A172 (cell line): ENCODE data around the gene COL6A5. TPM values are rescaled to one million over a fixed set of nuclear protein-coding genes. Genes with fewer than 3 reads are reported as not detected.
"Not testable (repeated sequence)": the region's sequence is repeated elsewhere in the genome, so short reads cannot be mapped to it uniquely, and the experiment has no call there.

ENCODE experiments used
- DNase-seq: peaks from one replicate; pipeline ENCODE4 v3.0.0-alpha.2; 2015; ENCODE audit warnings: low spot score
- total RNA-seq: library from RNA; depleted of rRNA; stranded (reverse); fragments of >200 nt; shearing (Covaris generic); gene quantifications from 2 replicates; pipeline ENCODE4 v1.2.3, GENCODE V29; 2014

COL6A5 gene
- total RNA-seq, 1 experiment from 2014 or later, result under 0.01 TPM

DNA sequence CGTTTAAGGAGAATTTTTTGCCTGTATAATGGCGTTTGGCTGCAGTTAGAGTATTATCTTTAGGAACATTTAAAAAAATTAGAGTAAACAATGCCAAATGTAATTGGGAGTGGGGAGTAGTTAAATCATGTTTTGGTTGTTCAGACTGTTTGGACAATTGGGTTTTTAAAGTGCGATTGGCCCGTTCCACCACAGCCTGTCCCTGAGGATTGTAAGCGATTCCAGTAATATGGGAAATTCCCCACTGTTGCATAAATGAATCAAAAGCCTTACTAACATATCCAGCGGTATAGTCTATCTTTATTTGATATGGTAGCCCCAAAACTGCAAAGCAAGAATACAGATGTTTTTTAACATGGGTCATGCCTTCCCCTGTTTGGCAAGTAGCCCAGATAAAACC is 101.4 kb downstream of the COL6A5 start:
- DNase-seq, result not testable (repeated sequence)

DNA sequence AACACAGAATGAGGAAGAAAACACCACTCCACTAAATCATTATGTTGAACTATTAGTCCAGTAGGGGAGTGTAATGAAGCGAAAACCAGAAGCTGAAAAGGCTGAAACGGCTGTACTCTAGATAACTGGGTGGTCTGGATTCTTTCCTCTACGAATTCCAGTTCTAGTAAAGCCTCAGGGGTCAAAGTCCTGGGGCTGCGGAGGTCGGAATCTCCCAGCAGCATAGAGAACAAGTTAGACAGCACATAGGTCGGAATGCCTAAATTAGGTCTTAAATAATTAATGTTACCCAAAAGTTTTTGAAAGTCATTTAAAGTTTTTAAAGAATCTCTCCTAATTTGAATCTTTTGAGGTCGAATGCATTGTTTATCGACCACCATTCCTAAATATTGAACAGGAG is 102.7 kb downstream of the COL6A5 start:
- DNase-seq, result not testable (repeated sequence)

DNA sequence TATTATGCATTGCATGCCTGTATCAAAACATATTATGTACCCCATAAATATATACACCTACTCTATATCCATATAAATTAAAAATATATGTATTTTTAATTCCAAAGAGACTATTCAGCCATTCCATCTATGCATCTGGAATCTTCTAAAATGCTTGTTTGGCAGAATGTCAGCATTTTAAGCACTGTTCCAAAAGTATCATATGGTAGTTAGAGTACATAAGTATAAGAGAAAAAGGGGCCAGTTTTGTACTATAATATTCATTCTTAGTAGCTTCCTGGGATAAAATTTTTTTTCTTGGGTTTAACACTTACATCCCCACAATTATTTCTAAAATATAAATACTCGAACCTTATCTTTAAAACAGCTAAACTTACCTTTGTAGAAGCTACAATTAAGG is 111.1 kb downstream of the COL6A5 start:
- no peak for DNase-seq

DNA sequence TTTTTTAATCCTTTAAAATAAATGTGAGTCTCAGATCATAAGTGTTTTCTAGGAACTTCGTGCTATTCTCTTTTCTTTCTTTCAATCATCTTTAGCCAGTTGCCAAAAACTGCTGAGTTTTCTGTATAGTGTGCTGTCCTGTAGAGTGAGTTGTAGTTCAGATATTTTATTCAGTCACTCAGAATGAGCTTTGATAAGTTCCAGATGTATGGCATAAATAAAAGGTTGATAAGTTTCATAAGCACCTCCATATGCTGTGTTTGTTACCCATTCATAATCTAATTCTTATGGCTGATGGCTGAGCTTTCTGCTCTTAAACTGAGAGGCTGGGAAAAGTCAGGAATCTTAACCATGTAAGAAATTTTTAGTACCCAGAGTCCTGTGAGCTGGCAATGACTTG is 112.2 kb downstream of the COL6A5 start:
- DNase-seq, result no peak

DNA sequence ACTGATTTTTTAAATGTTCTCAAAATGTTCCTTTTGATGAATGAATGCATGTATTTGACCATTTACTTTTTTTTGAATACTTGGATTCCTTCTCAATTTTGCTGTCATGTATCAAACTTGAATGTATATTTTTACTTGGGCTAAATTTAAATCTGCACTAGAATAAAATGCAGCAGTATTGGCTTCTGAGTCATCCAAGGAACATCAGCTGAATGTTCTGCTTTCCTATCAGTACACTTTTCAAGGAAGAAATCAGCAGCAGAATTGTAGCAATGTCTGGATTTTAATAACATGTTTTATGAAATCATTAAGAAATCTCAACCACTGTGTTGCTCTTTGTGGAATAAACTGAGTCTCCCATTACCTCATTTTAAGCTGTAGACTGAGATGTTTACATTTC is 114.5 kb downstream of the COL6A5 start:
- DNase-seq, result no peak

DNA sequence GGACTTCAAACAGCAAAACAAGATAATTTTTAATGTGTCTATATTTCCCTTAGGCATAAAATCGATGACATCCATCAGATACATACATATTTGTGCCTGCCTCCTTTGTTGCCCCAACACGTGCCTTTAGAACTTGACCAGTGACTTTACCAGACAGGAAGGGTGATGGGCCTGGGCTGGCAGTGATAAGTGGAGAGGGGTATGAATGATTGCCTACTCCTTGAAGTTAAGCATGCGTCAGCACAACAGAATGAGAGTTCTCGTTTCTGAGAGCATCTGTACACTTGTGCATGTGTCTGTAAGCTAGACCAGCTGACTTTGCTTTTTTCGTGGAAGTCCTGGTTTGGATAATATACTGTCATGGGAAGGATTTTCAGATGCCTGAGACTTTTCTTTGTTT is 116.6 kb downstream of the COL6A5 start:
- no peak for DNase-seq

DNA sequence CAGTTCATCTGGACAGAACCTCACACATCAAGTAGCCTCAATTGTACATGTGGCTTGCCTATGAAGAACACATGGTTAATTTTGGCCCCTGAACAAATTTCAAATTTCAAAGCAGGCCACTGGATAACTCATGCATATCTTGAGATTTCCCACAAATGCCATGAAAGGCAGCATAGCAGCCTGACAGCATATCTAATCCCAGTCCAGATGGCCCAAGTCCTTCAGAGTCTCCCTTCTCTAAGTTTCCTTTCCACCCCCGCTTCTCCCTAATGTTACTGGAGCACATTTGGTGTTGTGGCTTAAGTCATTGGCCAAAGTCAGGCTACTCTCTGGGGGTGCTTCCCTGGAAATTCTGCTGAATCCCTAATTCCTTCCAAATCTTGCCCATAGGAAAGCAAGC is 117.7 kb downstream of the COL6A5 start:
- no peak for DNase-seq

DNA sequence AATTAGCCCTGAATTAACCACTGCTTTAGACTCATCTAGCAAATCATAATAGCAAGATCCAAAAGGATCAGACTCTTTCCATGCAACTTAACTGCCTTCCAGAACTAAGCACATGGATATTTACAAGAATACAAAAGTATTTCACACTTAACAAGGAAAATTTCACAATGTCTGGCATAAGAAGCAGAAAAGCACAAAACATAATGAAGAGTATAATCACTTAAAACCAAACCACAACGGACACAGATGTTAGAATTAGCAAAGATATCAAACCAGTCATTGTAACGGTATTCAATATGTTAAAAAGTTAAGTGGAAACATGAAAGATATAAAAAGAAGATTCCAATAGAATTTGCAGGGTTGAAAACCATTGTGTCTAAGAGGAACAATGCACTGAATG is 120.0 kb downstream of the COL6A5 start:
- DNase-seq, result no peak

DNA sequence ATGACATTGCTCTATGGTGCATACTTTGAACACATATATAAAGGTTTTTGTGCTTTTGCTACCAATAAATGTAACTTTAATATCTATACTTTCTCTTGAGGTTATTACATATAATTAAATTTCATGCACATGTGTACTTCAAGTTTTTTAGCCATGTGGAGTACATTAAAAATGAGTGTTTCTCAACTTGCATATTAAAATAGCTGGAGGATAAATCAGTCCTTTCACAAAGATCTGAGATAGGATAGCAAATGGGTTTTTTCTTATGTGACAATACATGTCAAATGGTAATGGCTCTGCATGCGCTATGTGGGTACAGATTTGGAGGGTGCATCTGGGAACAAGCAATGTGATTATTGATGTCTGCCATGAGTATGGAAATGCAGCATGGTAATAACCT is 122.8 kb downstream of the COL6A5 start:
- DNase-seq, result no peak

DNA sequence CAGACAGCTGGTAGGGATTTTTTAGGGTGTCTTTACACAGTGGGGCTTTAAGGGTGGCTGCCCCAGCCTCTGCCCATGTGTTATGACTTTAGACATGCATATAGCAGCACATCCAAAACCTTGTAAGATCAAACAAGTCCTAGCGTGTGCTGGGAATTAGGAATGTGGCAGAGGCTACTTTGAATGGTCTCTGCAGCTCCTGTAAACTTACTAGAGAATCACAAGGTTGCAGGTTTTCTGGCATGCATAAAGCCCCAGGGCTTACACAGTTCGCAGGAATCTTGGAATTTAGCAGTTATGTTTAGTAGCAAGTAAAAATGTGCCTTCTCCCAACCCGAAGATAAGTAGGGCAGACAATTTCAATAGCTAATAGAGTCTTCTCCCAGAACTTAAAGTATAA is 124.7 kb downstream of the COL6A5 start:
- no peak for DNase-seq

DNA sequence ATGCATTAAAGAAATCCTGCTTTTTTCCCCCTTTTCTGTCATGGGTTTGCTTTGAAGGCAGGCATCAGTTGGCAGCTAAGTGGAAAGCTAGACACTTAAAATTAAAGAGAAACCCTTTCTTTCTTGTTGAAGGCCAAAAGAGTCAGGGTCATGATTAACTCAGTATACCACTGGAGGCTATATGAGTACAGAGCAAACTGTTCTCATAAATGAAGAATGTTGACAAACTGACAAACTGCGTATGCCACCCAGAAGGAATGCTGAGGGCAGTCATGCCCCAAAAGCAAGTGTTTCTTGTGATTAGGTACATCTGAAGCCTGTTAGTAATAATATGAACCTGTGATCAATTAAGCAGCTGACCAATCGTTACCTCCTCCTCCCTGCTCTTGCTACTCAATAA is 127.9 kb downstream of the COL6A5 start:
- DNase-seq, result no peak

DNA sequence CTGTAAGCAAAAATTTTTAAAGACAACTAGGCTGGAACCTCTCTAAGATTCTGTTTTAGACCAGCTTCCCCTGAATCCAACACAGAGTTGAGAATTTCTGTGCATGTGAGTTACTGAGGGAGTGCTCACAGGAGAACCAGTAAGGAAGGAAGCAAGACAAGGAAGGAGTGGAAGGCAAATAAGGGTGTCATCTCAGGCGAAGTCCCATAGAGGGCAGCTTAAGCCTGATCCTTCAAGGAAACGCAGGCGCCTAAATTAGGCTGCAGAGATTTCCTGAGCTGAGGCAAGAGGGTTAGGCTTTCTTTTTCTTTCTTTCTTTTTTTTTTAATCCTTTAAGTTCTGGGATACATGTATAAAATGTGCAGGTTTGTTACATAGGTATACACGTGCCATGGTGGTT is 135.3 kb downstream of the COL6A5 start:
- peak; percentile 57 for DNase-seq

DNA sequence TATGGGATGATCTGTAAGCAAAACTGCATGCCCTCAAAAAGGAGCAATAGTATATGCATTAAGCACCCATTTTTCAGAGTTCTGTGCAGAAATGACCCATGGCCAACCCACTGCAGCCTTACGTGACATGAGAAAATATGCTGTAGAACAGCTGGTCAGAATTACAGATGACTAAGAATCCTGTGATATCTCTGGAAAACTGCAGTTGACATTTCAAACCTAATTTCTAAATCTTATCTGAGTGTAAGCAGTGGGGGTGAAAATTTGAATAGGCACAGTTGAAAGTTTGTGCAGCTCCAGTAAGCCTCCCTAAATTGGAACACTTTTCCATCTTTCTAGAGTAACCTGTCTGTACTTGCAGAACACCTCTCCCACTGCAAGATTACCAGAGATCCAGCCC is 142.8 kb downstream of the COL6A5 start:
- DNase-seq, result no peak

DNA sequence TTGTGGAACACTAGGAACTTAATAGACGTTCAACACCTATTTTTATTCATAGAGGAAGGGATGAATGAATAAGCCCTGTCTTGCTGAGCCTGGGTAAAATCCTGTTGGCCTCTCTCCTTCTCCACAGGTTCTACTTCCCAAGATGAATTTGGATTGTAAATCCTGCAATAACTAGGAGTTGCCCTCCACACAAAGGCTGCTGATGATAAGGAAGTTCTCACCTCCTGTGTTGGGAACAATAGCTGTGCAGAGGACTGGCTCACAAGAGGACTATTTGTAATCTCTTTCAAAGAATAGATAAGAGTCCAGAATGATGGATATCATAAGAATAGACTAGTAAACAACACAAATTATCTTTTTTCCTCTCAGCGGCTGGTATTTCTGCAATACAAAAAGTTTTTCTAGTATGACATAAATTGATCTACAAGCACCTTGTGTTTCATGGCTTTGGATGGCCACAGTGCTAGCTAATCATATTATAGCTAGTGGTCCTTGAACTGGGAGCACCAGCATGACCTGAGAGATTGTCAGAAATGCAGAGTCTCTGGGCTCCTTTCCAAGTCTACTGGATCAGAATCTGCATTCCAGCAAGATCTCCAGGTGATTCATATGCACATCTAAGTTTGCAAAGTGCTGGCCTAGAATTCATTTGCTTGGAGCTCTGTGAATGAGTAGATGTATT is 143.4 kb downstream of the COL6A5 start:
- no peak for DNase-seq

DNA sequence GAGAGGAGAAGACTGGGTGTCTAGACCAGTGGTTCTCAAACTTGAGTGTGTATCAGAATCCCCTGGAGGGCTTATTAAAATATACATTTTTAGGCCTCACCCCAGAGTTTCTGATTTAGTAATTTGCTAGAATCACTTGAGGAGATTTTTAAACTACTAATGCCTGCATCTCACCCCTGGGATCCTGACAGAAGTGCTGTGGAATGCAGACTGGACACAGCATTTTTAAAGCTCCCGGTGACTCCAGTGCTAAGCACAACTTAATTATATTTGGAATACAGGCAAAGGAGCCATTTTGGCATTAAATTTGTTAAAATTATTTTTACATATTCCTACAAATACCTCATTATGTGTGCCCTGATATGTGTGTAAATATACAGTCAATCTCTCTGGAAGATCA is 144.8 kb downstream of the COL6A5 start:
- no peak for DNase-seq

DNA sequence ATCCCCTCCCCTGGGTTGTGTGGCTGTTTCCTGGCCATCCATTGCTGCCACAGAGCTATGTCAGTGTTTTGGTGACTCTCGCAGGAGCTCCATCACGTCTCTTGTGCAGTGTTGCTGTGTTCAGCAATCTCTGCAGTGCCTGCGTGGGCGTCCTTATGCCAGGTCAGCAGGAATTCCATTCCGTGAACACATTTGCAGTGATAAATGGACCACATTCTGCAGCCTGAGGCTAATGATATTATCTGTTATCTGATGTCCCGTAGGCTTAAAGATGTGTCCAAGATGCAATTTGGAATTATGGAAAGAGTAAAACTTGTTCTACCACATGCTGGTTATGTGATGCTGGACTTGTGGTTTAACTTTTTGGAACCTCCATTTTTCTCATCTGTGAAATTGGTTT is 146.0 kb downstream of the COL6A5 start:
- DNase-seq, result no peak

DNA sequence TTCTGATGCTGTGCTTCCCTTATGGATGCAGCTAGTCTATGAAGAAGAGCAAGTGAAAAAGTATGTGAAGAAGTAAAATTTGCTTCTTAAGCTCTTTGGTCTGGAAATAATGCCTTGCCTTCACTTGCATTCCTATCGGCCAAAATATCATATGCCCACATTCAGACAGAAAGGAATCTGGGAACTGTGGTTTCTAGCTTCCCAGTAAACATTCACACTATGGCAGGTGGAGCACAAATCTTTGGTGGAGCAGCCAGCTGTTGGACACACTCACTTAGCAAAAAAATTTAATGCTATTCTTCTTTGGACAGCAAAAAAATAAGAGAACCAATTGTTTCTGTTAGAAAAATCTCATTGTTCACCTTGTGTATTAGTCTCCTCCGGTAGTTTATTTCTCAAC is 159.2 kb downstream of the COL6A5 start:
- DNase-seq, result no peak

DNA sequence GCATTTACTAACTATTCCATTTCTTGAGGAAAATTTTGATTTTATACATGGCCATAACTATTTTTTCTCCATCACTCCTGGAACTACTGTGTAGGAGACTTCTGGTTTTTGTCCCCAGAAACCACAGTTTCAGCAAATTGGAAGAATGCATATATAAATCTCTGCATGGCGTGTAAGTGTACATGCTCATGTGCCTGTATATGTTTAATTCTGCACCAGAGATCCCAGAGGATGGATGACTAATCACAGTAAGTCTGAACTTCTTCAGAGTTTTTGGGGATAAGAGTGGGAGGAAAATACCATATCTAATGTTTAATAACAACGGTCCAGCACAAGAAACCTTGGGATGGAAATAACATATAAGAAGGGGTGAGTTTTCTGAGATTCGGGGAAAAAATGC is 160.6 kb downstream of the COL6A5 start:
- DNase-seq, result no peak

DNA sequence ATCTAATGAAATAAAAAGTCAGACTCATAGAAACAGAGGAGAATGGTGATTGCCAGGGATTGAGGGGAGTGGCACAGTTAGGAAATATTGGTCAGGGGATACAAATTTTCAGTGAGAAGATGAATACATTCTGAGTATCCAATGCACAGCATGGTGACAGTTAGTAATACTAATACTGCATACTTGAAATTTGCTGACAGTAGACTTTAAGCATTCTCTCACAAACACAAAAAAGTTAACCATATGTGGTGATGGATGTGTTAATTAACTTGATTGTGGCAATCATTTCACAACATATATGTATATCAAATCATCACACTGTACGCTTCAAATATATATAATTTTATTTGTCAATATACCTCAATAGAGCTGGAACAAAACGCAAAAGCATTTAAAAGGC is 162.3 kb downstream of the COL6A5 start:
- DNase-seq, result no peak

DNA sequence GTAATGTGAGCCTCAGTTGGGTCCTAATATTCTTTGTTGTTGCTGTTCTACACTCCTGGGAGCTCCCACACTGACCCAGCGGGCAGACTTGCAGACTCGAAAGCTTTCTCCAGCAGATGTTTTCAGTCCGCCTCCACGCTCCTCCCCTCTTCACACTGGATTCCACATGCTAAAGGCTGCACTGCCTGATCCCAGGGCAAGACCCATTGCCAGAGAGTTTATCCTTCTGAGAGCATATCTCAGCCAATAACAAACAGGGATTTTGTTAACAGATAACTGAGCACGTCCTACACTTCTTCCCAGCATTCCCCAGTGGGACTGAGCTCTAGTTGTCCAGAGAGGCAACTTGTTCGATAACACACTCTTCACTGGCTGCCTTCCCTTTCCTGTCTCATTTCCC is 163.5 kb downstream of the COL6A5 start:
- DNase-seq, result no peak

DNA sequence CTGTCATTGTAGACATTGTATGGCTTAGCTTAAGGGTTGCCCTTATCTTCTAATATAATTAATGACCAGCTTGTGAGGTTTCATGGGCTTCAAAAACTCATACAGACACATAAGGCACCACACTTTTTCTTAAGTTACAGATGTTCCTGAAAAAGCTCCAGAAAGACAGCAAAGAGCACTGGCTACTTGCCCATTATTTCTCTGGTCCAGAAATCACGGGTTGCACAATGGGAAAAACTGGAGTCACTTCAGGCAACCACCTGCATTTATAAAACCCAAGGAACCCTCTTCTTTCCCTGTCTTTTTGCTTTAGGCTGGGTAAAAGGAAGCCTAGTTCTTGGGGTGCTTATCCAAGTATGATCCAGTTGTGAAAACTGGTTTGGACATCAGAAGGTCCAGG is 169.2 kb downstream of the COL6A5 start:
- DNase-seq, result no peak

DNA sequence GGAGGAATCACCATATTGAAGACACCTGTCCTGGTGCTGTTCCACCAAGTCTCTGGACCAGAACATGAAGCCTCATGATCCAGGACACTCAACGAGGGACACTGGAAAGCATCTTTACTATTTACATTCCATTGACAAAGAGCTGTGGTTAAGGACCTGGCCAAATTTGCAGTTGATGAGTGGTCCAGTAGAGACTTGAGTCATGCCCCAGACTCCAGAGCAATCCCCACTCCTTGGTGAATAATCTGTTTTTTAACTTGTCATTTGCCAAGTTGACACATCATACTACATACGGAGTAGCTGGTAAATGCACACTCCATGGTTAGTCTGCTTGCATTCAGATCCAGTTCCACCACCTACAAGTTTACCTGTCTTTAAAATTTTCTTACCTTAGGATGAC is 170.3 kb downstream of the COL6A5 start:
- peak; percentile 11 for DNase-seq

DNA sequence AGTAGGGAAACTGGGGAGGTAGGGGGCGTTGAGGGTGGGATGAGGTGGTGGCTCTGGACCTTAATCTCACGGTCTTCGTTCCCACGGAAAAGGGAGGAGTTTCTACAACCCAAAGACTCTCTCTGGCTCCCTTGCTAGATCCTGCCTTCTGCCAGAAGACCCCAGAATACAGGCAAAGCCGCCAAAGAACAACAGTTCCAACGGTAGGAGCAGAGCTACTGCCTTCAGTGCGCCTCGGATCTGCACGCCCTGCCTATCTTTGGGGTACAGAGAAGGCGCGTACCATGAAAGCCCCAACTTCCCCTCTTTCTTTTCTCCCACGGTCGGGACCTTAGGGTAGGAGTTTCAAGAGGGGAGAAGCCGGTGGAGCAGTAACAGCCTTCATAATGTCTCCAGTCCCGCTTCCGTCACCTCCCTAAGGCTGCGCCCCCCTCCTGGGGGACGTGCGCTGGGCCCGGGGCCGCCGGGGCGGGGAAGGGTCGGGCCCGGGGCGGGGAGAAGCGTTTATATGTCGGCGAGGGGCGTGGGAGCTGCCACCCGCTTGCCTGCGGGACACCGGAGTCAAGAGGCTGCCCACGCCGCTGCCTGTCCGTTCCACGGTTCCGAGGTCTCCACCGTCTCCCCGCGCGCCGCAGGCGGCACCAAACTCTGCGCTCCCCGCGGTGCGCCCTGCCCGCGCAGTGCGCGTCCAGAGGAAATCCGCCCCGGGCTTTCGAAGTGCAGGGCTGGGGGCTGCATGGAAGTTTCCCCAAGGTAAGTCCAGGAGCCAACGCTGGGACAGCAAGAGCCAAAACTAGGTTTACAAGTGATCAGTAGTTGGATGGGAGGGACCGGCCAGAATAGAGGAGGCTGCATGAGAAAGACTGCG is 171.4 kb downstream of the COL6A5 start, which contains the start of gene COL6A6:
Gene COL6A6, plus strand, starts transcription at position 533 of the 868 bp plus-strand sequence. CDS start 43,188 bp downstream, outside the sequence.
- no peak for DNase-seq
